NCI-H1092 (cell line): ENCODE data around the gene PRR23A.
"Not testable (repeated sequence)": the region's sequence is repeated elsewhere in the genome, so short reads cannot be mapped to it uniquely, and the experiment has no call there.

Experiments used
- DNase-seq: peaks from one replicate; lab custom pipeline; 2025; lab: John Stamatoyannopoulos, UW

Gene PRR23A

DNA sequence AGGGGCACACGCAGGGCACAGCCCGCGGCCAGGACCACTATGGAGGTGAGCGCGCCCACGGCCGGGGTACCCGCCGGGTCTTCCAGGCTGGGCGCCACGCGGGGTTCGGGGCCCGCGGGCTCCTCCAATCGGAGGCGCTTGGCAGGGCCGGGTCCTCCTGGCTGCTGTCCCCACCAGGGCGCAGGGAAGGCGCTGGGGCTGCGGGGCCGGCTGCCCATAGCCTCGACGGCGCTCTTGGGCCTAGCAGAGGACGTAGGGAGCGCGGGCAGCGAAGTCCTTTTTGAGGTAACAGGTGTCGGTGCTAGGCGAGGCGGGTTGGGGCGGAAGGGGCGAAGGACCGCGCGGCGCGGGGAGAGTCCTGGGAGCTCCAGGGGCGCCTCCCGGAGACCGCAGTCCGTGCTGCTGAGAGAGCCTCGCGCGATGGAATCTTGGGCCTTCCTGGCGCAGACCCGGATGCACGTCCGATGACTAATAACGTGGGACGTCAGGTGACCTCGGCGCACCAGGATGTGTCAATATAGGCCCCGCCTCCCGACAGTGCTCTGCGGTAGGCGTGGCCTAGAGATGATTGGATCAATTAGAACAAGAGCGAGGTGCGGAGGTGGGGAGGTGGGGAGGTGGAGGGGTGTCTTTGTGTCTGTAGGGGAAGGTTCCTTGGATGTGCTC, at the start of gene PRR23A:
Gene PRR23A (minus strand): TSS at position 218 of the 666 bp plus-strand sequence. CDS start 0 bp downstream, at position 218.
- no peak for DNase-seq

DNA sequence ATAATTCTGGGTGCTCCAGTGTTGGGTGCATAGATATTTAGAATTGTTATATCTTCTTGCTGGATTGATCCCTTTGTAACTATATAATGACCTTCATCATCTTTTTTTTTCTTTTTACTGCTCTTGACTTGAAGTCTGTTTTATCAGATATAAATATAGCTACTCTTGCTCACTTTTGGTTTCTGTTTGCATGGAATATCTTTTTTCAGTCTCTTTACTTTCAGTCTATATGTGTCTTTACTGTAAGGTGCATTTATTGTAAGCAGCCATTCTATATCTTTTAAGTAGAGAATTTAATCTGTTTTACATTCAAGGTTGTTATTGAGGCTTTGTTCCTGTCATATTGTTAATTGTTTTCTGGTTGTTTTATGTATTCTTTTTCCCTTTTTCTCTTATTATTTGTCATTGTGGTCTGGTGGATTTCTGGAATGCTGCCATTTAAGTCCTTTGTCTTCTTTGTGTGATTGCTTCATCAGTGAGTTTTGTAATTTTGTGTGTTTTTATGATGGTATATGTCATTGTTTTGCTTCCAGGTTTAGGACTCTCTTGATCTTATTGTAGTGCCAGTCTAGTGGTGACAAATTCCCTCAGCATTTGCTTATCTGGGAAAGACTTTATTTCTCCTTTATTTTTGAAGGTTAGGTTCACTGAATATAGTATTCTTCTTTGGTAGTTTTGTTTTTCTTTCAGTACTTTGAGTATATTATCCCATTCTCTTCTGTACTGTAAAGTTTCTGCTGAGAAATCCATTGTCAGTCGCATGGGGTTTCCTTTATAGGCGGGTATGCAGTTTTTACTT, 46.9 kb upstream of the PRR23A start:
- DNase-seq: no peak

DNA sequence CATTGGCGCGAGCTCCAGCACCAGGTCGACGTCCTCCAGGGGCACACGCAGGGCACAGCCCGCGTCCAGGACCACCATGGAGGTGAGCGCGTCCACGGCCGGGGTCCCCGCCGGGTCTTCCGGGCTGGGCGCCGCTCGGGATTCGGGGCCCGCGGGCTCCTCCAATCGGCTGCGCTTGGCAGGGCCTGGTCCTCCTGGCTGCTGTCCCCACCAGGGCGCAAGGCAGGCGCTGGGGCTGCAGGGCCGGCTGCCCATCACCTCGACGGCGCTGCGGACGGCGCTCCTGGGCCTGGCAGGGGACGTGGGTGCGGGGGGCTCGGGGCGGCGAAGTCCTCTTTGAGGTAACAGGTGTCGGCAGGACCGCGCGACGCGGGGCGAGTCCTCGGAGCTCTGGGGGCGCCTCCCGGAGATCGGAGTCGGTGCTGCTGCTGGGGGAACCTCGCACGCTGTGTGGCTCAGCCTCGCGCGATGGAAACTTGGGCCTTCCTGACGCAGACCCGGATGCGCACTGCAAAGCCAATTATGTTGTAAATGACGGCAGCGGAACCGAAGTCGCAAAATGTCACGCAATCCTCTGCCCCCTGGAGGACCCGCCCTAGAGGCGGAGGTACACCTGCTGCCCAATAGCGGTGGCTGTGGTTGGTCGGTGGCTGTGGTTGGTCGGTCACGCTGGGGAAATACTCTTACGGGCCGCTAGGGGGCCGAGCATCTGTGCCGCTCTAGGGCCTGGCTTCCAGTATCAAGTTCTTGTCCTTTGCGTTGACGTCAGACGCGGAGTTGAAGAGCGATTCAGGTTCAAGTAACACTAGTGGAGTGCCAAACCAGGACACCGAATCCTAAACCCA, 38.5 kb upstream of the PRR23A start, which contains the start of gene PRR23C:
Gene PRR23C (minus strand): TSS at position 527 of the 845 bp plus-strand sequence. CDS start 272 bp downstream, at position 255.
- no peak for DNase-seq

DNA sequence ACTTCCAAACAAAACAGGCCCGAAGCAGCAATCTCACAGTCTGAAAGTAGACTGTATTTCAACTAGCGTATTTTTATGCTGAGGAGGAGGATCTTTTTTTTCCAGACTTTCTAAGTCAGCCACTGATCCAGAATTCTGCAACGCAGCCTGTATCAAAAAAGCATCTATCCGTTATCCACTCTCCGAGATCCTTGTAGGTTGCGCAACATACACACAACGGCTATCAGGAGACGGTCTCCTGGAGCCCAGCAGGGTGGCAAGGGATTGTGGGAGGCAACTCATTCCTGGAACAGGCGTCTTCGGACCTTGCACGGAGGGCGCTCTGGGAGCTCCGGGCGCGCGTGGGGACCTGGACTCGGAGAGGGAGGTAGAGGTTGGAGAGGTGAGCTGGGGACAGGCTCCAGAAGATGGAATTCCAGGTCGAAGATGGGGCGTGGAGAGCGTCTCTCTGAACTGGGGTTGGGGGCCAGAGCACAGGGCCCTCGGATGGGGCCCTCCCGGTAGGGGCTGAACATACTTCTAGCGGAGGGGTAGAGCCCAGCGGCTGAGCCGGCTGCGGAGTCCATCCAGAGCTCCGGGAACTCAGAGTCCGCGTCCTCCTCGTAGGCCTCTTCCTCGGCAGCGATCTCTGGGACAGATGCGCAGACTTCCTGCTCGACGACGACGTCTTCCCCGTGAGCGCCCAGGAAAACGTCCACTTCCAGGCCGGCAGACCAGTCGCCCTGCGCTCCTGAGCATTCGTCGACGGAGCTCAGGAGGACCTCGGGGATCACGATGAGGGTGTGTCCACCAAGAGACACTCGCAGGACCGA, 37.7 kb upstream of the PRR23A start:
- no peak for DNase-seq

DNA sequence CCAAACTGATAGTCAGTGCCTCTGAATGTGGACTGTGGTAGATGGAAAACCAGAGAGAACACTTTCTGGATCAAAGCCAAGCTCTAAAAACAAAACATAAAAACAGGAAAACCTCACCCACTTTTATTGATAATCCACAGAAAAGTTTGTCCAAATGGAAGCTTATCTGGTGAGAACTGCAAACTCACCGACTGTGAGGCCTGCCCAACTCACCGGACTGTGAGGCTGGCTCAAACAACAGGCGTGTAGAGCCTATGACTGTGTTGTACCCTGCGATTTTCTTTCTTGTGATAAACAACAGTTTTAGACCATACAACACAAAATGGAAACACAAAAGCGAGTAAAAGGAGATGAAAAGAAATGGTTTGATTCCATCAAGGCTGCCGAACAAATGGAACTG, 31.4 kb upstream of the PRR23A start:
- no peak for DNase-seq

DNA sequence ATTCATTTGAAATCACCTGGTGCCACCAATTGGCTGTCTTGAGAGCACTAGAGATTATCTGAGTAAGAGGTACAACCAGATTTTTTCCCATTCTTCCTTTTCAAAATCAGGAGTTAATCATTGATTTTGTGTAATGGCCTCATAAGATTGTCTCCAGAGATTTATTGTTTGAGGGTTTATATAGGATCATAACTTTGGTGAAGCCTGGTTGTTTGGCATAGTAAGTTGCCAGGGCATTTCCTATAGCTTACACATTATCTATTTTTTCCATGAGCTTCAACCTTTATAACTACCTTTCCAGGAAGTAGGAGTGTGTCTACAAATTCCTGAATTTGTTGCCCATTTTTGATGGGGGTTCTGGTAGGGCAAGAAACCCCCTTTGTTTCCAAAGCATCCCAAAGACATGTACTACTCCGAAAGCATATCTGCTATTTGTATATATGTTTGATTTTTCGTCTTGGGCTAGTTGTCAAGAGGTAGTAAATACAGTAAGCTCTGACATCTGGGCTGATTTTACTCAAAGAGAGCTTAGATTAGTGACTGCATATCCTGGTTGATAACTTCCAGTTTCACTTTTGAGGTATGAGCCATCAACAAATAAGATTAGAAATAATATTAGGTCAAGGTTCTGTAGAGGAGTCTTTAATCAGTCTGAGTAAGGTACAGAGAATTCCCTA, 26.4 kb upstream of the PRR23A start:
- no peak for DNase-seq

DNA sequence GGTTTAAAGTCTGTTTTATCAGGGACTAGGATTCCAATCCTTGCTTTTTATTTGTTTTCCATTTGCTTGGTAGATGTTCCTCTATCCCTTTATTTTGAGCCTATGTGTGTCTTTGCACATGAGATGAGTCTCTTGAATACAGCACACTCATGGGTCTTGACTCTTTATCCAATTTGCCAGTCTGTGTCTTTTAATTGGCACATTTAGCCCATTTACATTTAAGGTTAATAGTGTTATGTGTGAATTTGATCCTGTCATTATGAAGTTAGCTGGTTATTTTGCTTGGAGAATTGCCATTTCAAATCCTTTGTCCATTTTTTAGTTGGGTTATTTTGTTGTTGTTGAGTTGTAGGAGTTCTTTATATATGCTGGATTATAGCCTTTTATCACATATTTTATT, 24.5 kb upstream of the PRR23A start:
- DNase-seq: not testable (repeated sequence)

DNA sequence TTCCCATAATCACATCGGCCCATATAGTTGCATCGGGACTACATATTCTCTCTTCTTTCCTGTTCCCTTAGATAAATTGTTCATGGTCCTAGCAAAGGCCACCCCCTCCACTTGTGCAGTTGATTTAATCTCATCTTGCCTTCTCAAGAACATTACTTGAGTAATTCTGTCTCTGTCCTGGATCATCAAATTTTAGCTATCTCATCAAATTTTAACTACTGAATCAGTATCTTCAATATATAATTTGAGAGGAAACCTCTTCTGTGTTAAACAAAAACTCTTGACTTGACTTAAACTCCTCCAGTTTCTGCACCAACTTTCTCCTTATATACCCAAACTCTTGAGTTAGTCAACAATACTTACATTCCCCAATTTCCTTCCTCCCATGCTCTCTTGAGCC, 18.9 kb upstream of the PRR23A start:
- no peak for DNase-seq

DNA sequence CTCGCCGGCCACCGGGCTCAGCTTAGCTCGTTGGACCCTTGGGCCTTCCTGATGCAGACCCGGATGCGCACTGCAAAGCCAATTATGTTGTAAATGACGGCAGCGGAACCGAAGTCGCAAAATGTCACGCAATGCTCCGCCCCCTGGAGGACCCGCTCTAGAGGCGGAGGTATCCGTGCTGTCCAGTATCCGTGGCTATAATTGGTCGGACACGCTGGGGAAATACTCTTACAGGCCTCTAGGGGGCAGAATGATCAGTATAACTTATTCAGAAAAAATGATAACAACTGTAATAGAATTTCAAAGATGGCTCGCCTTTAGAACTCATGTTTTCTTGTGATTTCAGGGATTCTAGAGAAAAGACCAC, 14.8 kb upstream of the PRR23A start, which contains the start of gene PRR23B:
Gene PRR23B (minus strand): TSS at position 59 of the 367 bp plus-strand sequence. CDS start 265 bp downstream, outside the sequence.
- no peak for DNase-seq

DNA sequence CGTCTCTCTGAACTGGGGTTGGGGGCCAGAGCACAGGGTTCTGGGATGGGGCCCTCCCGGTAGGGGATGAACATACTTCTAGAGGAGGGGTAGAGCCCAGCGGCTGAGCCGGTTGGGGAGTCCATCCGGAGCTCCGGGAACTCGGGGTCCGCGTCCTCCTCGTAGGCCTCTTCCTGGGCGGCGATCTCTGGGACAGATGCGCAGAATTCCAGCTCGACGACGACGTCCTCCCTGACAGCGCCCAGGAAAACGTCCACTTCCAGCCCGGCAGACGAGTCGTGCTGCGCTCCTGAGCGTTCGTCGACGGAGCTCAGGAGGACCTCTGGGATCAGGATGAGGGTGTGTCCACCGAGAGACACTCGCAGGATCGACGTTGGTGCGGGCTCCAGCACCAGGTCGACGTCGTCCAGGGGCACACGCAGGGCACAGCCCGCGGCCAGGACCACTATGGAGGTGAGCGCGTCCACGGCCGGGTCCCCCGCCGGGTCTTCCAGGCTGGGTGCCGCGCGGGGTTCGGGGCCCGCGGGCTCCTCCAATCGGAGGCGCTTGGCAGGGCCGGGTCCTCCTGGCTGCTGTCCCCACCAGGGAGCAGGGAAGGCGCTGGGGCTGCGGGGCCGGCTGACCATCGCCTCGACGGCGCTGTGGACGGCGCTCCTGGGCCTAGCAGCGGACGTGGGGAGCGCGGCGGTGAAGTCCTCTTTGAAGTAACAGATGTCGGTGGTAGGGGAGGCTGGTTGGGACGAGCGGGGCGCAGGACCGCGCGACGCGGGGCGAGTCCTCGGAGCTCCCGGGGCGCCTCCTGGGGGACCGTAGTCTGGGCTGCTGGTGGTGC, 14.2 kb upstream of the PRR23A start:
- no peak for DNase-seq

DNA sequence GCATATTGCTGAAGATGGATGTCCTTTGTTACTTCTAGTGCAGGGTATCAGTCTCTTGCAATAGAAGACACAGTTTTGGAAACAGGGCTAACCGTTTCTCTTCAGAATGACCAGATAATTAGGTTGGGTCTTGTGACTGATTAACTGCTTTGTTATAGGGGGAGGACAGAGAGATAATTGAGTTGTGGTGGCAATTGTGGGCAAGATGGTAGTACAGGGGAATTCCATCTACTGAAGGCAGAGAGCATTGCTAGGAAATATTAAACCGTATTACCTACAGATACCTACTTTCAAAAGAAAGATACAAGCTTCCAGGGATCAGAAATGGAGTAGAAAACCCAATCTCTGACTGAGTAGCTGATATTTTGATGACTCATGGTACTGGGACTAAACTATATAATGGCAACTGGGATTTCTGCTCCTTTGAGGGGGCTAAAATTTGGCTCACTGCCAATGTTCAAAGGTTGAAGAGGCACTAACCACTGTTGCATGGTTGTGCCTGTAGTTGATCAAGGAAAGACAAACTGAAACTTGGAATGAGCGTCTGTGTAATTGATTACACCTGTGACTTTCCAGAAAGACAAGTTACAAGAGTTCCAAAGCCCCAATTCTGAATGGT, 10.5 kb upstream of the PRR23A start:
- no peak for DNase-seq

DNA sequence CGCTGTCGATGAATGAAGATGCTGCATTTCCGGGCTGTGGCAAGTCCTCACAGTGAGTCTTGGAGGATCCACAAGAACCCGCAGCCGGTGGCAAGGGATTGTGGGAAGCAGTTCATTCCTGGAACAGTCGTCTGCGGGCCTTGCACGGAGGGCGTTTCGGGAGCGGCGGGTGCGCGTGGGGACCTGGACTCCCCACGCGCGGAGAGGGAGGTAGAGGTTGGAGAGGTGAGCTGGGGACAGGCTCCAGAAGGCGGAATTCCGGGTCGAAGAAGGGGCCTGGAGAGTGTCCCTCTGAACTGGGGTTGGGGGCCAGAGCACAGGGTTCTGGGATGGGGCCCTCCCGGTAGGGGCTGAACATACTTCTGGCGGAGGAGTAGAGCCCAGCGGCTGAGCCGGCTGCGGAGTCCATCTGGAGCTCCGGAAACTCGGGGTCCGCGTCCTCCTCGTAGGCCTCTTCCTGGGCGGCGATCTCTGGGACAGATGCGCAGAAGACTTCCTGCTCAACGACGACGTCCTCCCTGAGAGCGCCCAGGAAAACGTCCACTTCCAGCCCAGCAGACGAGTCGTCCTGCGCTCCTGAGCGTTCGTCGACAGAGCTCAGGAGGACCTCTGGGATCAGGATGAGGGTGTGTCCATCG, 593 bp downstream of the PRR23A start:
- DNase-seq: no peak

DNA sequence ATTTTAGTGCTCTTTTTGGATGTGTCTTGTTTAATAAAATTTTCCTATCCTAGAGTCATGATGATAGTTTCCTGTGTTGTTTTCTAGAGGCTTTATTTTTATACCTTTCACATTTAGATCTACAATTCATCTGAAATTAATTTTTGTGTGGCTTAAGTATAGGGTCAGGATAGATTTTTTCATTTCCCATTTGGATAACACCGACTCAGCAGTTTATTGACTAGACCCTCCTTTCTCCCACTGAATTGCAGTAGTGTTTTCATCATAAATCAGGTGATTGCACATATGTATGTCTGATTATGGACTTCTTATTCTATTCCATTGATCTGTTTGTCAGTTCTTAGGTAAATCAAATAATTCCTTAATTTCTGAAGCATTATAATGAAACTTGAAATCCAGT, 10.4 kb downstream of the PRR23A start:
- DNase-seq: no peak

DNA sequence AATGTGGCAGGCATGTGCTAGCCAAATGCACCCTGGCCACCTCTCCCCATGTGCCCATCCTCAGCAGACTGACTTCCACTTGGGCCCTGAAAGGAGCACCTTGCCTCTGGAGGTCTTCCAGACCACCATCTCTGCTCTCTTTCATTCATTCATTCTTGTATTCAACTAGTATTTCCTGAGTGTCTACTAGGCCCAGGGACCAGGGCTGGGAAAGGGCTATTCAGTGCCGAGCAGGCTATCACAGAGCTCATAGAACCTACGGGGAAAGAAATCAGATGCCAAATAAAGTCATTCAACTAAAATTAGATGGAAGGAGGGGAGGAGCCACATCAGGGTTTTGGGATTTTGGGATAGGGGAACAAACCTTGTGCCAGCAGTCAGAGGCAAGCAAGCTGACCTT, 18.9 kb downstream of the PRR23A start:
- no peak for DNase-seq

DNA sequence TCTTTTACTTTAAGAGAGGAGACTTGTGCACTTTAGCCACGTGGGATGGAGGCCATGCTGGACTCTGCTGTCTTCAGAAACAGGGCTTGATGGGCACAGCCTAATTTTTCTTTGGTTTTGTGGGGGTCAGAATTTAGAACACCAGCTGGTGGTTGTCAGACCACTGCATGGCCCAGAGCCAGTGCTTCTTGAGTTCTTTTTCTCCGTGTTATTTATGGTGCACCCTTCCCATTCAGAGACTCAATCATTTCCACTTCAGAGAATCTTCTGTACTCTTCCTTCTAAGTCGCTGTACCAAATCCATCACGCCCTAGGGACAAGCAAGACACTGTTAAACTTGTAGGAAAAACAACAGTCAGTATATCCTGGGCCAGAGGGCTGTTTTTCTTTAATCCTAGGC, 20.1 kb downstream of the PRR23A start:
- DNase-seq: no peak

DNA sequence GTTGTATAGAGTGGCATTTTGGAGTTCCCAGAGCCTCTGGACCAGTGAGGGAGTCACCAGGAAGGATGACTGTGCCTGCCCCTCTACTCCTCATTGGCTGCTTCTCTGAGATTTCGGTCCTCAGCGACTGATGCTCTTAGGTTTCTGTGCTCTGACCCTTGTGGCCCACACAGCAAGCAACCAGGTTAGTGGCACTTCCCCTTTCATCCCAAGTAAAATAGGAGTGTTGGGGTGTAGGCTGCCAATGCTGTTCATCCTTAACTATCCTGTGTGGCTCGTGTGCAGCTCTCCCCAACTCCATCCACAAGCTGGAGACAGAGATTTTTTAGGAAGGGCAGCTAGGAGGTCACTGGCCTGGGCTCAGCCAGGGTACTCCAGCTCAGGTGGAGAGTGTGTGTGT, 21.3 kb downstream of the PRR23A start:
- DNase-seq: no peak

DNA sequence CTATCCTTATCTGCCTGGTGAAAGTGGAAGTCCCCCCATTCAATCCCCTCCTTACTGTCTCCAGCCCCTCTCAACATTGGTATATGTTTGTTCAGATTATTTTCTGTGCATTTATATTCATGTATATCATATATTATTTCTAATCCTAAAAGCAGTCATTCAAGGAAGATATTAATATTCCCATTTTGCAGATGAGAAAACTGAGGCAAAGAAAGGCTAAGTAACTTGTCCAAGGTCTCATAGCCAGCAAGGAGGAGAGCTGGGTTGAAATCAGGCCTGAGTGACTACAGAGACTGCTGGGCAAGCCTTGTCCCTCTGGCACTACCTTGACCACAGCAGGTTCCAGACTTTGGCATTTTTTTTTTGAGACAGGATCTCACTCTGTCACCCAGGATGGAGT, 30.0 kb downstream of the PRR23A start:
- no peak for DNase-seq

DNA sequence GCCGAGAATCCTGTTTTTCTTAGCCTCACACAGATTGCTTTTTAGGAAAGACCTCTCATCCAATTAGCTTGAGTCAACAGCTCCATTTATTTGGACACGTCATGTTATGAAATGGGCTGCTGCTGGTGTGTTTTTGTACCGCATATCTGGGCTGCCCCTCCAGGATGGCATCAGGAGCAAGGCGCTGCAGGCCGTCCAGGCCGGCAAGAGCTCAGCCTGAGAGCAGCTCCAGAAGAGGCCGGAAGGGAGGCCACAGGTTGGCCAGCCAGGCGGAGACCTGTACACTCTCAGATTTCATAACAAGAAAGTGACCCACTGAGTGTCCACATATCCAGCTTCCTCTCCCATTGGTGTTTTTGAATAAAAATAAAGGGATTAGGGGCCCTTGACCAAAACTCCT, 30.7 kb downstream of the PRR23A start:
- no peak for DNase-seq

DNA sequence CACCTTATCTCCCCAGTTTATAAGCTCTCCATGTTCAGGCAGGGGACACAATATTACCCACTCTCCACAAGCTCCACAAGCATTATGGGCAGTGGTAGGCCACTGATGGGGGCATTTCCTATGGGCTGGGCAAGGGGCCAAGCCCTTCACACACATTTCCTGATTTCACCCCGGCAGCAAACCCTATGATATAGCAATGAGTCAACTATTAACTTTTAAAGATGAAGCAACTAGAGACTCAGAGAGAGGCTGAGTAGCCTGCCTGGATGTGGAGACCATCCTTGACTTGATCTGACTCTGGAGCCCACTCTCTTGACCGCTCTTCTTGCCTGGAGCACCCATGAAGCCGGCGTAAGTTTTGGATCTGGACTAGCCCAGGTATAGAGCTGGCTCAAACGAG, 31.6 kb downstream of the PRR23A start:
- DNase-seq: no peak
